HG03469 (cell line): ENCODE results near the gene CCR6.
"Not testable (repeated sequence)": the region's sequence is repeated elsewhere in the genome, so short reads cannot be mapped to it uniquely, and the experiment has no call there.

Source experiments
- ATAC-seq: cut with Tn5 transposase; IDR thresholded peaks from one replicate; pipeline ENCODE4 v1.9.1; 2021; ENCODE audit warnings: mild to moderate bottlenecking, moderate library complexity, moderate number of reproducible peaks; ENCODE audit not compliant: unreplicated experiment

Gene CCR6

GRCh38 chr6:167165858-167166471 lies 43.1 kb downstream of the CCR6 start:
- ATAC-seq: no peak

DNA sequence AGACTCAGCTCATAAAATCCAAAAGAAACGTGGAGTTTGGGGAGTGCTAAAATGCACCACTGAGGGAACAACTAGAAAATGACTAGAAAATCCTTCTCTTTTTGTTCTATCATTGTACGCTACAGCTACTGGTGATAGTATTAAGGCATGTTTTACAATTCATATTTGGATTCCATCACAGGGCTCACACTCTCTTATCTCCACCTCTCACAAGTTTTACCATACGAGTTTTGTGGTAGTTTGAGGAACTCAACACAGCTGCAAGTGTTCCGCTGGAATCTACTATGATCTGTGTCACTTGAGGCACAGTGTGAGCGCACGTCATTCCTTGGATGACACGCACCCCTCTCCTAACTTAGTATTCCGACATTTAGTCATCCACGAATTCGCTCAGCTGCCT lies 44.8 kb downstream of the CCR6 start:
- not testable (repeated sequence) for ATAC-seq

- not testable (repeated sequence) for ATAC-seq
These were observed 45.4 kb downstream of the CCR6 start for GRCh38 chr6:167168296-167168695.

DNA sequence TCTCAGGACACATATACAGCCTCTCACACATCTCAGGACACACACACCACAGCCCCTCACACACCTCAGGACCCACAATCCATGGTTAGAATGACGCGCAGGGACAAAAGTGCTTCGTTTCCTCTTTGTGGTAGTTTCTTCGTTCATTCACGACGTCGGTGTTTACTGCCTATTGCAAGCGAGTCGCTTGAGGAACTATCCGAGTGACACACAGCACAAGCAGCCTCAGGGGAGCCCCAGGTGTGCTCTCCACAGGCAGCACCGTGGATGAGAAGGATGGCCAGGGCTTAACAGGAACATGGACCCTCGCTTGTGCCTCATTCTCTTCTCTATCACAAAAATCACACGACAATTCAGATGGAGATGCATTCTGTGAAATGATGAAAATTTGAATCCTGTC lies 47.0 kb downstream of the CCR6 start:
- ATAC-seq: not testable (repeated sequence)

- not testable (repeated sequence) for ATAC-seq
These were observed 48.4 kb downstream of the CCR6 start for GRCh38 chr6:167171300-167171699.

DNA sequence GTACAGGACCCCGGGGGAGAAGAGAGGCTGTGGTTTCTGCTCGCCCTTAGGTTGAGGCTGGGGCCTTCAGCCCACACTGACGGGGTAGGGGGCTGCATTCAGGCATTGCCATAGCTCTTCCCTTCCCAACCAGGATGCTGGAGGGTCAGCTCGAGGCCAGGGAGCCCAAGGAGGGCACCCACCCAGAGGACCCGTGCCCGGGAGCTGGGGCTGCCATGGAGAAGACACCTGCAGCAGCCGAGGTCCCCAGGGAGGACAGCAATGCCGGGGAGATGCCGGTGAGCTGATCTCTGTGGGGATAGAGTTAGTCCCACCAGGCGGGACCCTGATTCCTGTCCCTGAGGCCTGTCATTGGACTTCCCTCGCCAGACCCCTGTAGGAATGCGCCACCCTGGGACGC lies 49.1 kb downstream of the CCR6 start:
- not testable (repeated sequence) for ATAC-seq

- ATAC-seq: not testable (repeated sequence)
These were observed 54.4 kb downstream of the CCR6 start for GRCh38 chr6:167177271-167177670.

GRCh38 chr6:167178896-167179655 lies 56.2 kb downstream of the CCR6 start:
- not testable (repeated sequence) for ATAC-seq

GRCh38 chr6:167180086-167180485 lies 57.2 kb downstream of the CCR6 start:
- not testable (repeated sequence) for ATAC-seq

GRCh38 chr6:167181351-167181750 lies 58.5 kb downstream of the CCR6 start:
- not testable (repeated sequence) for ATAC-seq

DNA sequence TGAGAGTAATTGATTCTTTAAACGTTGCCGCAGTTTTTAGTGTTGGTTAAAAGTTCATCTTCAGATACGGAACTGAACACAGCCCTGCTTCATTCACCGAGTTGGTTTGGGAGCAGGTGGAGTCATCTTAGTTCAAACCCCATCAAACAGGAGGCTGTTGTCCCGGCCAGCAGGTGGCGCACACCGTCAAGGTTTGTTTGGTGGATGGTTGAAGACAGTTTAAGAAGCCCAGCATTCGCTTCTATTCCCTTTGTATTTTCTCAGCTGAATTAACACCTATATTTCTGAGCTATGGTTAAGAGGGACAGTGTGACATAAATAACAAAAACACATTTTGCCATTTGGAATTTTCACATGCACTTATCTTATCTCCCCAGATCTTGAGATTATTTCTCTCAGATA lies 60.0 kb downstream of the CCR6 start:
- peak; percentile 67 for ATAC-seq

- not testable (repeated sequence) for ATAC-seq
These were observed 62.2 kb downstream of the CCR6 start for GRCh38 chr6:167185101-167185500.

- not testable (repeated sequence) for ATAC-seq
These were observed 64.4 kb downstream of the CCR6 start for GRCh38 chr6:167187275-167187674.
